Stimulated activated CD8-positive, alpha-beta memory T cell treated with anti-CD3 and anti-CD28 coated beads, Interleukin-12 subunit alpha, Interleukin-12 subunit beta, amount 100 ng/mL, for 1 hour (primary cell): ENCODE measurements around the gene OR8A1.
"Not testable (repeated sequence)": the region's sequence is repeated elsewhere in the genome, so short reads cannot be mapped to it uniquely, and the experiment has no call there.

ENCODE experiments used
- DNase-seq: peaks from one replicate; pipeline ENCODE4 v3.0.0-alpha.2; 2020; ENCODE audit warnings: low read depth

The OR8A1 gene

GRCh38 chr11:124595302-124595701 lies 25.5 kb downstream of the OR8A1 start:
- no peak for DNase-seq

GRCh38 chr11:124597626-124598025 lies 27.8 kb downstream of the OR8A1 start:
- DNase-seq: no peak

DNA sequence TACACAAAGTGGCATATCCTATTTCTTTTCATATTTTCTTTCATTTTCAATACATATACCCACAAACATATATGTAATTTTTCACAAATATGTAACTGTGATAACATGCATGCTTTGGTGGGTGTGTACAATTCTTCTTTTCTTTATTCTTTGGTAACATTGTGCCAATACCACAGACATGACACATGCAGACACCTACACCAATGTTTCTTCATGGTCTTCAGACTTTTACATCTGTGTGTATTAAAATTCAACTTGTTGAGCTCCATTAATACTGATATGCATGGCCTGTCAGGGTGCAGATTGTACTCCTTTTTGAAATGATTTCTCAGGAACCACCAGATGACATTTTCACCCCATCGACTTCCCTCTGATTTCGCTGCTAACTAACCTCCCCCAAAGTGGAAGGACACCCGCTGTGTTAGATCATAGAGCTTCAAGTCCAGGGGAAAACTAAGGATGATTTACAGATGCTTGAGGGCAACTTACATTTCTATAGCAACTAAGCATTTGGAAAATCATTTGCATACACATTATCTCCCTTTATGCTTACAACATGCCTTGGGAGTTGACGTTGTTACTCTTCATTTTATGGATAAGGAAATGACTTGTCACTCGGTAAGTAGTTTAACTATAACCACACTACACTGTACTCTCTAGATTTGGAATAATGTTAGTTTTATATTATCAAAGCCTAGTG lies 31.0 kb downstream of the OR8A1 start:
- no peak for DNase-seq

GRCh38 chr11:124602193-124602592 lies 32.4 kb downstream of the OR8A1 start:
- DNase-seq: no peak

GRCh38 chr11:124602723-124603122 lies 32.9 kb downstream of the OR8A1 start:
- not testable (repeated sequence) for DNase-seq

- no peak for DNase-seq
Observed at GRCh38 chr11:124605719-124606118, 35.9 kb downstream of the OR8A1 start.

- DNase-seq: no peak
Observed at GRCh38 chr11:124608147-124608546, 38.4 kb downstream of the OR8A1 start.

GRCh38 chr11:124610295-124610694 lies 40.5 kb downstream of the OR8A1 start:
- DNase-seq: no peak

DNA sequence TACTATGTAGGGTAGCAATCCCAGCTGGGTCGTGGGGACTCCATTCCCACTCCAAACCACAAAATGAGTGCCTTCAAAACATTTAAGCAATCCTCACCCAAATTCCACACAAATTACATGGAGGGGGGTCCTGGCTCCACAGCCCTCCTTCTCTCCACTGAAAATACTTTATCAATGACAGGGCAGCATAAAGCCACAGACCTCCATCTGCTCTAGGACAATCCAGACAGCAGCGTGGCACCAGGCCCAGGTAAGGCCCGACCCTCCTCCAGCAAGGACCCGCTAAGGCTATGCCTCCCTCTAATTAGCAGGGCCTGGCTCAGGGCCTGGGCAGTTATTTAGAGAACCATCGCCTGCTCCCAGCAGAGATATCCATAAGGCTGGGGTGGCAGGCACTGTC lies 41.3 kb downstream of the OR8A1 start, which contains the start of gene PANX3:
PANX3 (plus strand) TSS at position 365 of the 400 bp plus-strand sequence. CDS start 129 bp downstream, outside the sequence.
- DNase-seq: no peak

GRCh38 chr11:124612045-124612444 lies 42.2 kb downstream of the OR8A1 start:
- DNase-seq: no peak

DNA sequence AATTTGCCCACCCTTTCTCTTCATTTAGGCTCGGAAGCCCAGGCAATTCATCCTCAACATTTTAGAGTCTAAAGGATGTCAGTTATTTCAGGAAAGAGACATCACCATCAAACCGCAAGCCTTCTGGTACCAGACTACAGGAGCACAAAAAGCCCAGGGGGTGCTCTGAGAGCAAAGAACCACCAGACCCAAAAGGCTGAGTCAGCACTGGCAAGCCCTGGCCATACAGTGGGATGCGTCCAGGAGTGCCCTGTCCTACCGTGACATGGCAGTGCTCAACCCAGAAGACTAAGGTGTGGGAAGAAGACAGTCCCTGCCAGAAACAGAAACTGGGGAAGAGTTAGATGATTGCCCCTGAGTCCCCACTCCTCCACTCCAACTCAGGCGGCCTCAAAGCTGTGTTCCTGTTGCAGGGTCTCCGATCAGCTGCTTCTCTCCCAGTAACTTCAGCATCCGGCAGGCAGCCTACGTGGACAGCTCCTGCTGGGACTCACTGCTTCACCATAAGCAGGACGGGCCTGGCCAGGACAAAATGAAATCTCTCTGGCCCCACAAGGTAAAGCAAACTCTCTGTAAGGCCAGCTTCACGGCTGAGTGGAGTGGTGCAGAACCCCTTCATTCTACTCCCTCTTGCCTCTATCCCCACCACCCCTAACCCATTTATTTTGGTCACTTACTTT lies 42.9 kb downstream of the OR8A1 start:
- DNase-seq: no peak

DNA sequence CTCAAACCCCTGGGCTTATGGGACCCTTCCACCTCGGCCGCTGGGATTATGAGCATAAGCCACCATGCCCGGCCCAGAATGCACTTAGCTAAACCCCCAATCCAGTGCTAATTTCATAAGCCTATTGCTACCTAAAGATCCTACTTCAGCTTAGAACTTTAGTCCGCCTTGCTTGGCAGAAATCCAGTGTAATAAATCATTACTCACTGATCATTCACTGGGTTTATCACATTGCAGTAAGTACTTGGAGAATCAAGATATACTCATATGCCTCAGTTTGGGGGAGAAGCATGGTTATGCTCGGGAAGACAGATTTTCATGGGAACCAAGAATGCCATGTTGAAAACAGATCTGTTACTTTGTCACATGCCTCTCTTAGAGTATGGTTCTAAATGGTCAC lies 49.1 kb downstream of the OR8A1 start:
- DNase-seq: no peak
